GM12864 (cell line): ENCODE measurements around the gene MED12L.

Experiments used
- DNase-seq: peaks from one replicate; pipeline ENCODE4 v3.0.0-alpha.2; 2011; ENCODE audit warnings: low read depth
- H3K4me3 ChIP-seq: 2 replicates; pipeline ENCODE4 v1.5.1; 2011; ENCODE audit warnings: mild to moderate bottlenecking, low read depth, low read length, control low read depth
- TF ChIP-seq, protein P1 (sequence below): IDR thresholded peaks from 2 replicates; pipeline ENCODE4 v1.5.1; 2011; ENCODE audit warnings: low read depth, mild to moderate bottlenecking, moderate library complexity, low read length, control low read depth, inconsistent platforms; ENCODE audit errors: missing control alignments

Gene MED12L

DNA sequence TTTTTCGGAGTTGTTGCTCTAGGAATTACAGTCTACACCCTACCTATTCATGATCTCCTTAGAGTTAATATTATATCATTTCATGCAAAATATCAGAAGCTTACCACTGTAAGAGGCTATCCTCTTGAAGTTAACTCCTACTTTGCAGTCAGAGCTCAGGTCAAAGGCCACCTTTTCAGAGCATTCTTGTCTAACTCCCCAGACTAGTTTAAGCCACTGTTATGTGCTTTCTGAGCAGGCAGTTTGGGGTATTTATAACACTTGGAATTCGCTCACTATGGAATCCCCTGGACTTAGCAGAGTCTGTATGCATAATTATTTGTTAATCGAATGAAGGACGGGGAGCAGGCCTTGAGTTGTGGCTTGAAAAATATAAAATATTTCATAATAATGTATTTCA, 21.7 kb downstream of the MED12L start:
- TF ChIP-seq, protein P1, sequence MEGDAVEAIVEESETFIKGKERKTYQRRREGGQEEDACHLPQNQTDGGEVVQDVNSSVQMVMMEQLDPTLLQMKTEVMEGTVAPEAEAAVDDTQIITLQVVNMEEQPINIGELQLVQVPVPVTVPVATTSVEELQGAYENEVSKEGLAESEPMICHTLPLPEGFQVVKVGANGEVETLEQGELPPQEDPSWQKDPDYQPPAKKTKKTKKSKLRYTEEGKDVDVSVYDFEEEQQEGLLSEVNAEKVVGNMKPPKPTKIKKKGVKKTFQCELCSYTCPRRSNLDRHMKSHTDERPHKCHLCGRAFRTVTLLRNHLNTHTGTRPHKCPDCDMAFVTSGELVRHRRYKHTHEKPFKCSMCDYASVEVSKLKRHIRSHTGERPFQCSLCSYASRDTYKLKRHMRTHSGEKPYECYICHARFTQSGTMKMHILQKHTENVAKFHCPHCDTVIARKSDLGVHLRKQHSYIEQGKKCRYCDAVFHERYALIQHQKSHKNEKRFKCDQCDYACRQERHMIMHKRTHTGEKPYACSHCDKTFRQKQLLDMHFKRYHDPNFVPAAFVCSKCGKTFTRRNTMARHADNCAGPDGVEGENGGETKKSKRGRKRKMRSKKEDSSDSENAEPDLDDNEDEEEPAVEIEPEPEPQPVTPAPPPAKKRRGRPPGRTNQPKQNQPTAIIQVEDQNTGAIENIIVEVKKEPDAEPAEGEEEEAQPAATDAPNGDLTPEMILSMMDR: no peak
- H3K4me3 ChIP-seq: no peak overlapping the region
- no peak for DNase-seq

DNA sequence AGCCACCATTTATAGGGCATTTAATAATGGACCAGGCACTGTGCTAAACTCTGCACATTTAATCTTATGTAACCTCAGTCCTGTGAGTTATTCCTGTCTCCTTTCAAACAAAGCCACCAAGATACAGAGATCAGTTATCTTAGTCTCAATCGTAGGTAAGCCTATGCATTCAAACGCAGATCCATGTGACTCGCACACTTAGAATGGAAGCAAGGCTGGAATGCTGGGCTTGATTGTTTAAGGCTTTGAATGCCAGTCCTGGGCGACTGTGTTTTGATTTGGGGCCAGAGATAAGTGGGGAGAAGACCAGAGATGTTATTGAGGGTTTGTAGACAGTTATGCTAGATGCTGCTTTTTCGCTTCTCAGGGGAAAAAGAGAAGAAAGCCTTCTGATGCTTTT, 22.2 kb downstream of the MED12L start:
- no peak for DNase-seq
- TF ChIP-seq, protein P1: no peak
- no peak overlapping the region for H3K4me3 ChIP-seq

DNA sequence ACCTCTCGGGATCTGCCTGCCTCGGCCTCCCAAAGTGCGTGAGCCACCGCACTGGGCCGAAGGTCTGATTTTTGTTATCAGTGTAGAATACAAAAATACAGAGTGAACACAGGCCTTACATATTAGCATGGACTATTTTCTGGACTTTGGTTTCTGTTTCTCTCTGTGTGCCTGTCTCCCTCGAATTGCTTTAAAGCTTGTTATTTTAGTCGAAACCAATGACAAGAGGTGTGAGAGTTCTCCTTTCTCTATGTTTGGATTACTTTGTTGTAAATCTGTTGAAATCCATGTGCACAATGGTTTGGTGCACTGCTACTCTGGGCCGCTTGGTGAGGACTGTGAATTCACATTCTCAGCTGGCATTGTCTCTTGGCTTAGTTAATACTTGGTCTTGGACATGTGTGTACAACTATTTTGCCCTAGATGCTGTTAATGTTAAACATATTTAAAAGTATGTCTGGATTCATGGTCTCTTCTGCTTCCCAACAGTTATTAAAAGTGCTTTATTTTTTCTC, 23.9 kb downstream of the MED12L start:
- TF ChIP-seq, protein P1: no peak
- DNase-seq: no peak
- H3K4me3 ChIP-seq: no peak overlapping the region

DNA sequence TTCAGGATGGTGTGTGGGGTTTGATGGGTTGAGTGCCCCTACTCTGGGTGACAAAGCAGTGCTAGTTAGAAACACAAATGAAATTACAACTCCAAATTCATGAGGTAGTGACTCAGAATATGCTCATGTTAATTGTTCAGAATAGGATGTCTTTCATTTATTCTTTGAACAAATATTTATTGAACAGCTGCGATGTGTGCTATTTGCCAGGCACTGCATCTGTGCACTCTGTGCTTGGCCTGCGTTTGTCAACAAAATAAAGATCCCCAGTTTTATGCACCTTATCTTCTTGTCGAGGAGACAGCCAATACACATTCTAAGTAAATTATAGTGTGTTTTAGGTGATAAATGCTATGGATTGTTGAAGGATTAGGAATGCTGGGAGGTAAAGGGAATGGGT, 27.3 kb downstream of the MED12L start:
- TF ChIP-seq, protein P1: no peak
- DNase-seq: no peak
- H3K4me3 ChIP-seq: no peak overlapping the region

DNA sequence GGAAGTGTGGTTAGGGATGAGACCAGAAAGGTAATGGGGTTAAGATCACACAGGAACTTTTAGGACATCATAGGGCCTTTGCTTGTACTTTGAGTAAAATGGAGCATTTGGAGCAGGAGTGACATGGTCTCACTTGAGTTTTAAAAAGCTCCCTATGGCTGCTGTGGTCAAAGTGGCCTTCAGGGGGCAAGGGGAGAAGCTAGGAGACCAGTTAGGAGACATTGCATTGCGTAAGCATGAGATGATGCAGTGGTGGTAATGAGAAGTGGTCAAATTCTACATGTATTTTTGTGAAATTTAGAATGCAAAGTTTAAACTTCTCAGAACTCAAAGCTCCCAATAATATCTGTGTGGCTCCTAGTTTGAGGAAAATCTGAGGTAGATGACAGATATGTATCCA, 27.9 kb downstream of the MED12L start:
- no peak for DNase-seq
- TF ChIP-seq, protein P1: no peak
- no peak overlapping the region for H3K4me3 ChIP-seq

DNA sequence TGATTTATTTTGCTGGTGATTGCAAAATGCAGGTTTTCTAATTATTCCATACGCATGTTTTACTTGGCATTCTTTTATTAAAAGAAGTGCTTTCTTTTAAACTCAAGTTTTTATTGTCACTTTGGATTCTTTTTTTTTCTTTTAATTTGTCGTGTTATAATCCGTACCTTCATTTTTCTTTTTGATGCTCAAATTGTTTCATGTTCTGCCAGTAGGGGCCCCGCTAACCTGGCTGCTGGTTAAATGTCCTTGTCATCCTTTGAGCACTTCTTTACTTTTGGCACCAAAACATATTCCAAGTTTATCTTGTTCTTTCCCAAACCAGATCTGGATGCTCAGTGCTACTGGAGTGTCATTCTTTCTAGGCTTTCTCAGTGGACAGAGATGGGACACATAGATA, 31.6 kb downstream of the MED12L start:
- DNase-seq: no peak
- no peak overlapping the region for H3K4me3 ChIP-seq
- TF ChIP-seq, protein P1: no peak

DNA sequence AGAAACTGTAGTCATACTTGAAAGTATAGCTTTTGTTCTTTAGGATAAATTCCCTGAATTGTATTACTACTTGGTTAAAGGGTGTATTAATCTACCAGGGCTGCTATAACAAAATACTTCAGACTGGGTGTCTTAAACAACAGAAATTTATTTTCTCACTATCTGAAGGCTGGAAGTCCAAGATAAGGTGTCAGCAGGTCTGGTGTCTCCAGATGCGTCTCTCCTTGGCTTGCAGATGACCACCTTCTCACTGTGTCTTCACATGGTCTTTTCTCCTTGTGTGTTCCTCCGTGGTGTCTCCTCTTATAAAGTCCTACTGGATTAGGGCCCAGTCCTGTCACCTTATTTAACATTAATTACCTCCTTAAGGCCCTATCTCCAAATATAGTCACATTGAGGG, 33.7 kb downstream of the MED12L start:
- TF ChIP-seq, protein P1: no peak
- DNase-seq: no peak

More for the DNA sequence above, 33.7 kb downstream of the MED12L start:
- no peak overlapping the region for H3K4me3 ChIP-seq
